Thoracic aorta (tissue), 2 donors: Measurements from ENCODE around the gene DOP1A. TPM values are rescaled to one million over a fixed set of nuclear protein-coding genes. Genes with fewer than 3 reads are reported as not detected.

Source experiments
- ATAC-seq: fragments of 150-250 bp; one replicate; pipeline ENCODE4 v1.8.0; 2017; ENCODE audit warnings: low read depth; ENCODE audit not compliant: insufficient number of reproducible peaks, low FRiP score
- DNase-seq: peaks from one replicate; pipeline ENCODE4 v3.0.0-alpha.2; 2020; ENCODE audit warnings: low spot score
- H3K27ac ChIP-seq, 2 donors: fragments of 200-600 bp; sonication (generic); 1 replicate in 1 of 2; 2 replicates in 1 of 2; pipeline ENCODE4 v1.5.1; 2016; ENCODE audit warnings: mild to moderate bottlenecking in 2 of 2, moderate library complexity in 2 of 2
- H3K27me3 ChIP-seq: fragments of 200-600 bp; sonication (generic); replicated peaks from 2 replicates; pipeline ENCODE4 v1.6.0; 2016; ENCODE audit warnings: mild to moderate bottlenecking; ENCODE audit not compliant: insufficient read depth
- H3K36me3 ChIP-seq: fragments of 200-600 bp; sonication (generic); one replicate; pipeline ENCODE4 v1.5.1; 2016
- H3K4me1 ChIP-seq, 2 donors: fragments of 200-600 bp; sonication (generic); 1 replicate in 1 of 2; 2 replicates in 1 of 2; pipeline versions ENCODE4 v1.5.1 to v1.6.0; 2016; ENCODE audit warnings: low read depth in 2 of 2, mild to moderate bottlenecking in 1 of 2; ENCODE audit not compliant: control insufficient read depth in 1 of 2
- H3K4me3 ChIP-seq: fragments of 200-600 bp; sonication (generic); 2 replicates; pipeline ENCODE4 v1.5.1; 2016; ENCODE audit warnings: mild to moderate bottlenecking
- H3K9me3 ChIP-seq: fragments of 200-600 bp; sonication (generic); 2 replicates; pipeline ENCODE4 v1.5.1; 2016
- CTCF ChIP-seq: fragments of 200-600 bp; sonication (generic); IDR thresholded peaks from one replicate; pipeline ENCODE4 v1.5.1; 2019; ENCODE audit warnings: antibody characterized with exemption
- total RNA-seq, 2 donors: library from RNA; depleted of rRNA; stranded (reverse); fragments of >200 nt; gene quantifications; one replicate each; pipeline versions ENCODE4 v1.1.0 to v1.2.3, GENCODE V29; 2016

Gene DOP1A
- total RNA-seq, 2 donors from 2014 or later = 37.9 to 39.4 TPM

- no peak for ATAC-seq
- H3K27ac ChIP-seq = no peak overlapping the region
- TF ChIP-seq CTCF = no peak
- no peak overlapping the region for H3K4me3 ChIP-seq
- no peak for DNase-seq
- H3K4me1 ChIP-seq = no peaks in the 10 kb centered on the region
- H3K27me3 ChIP-seq = no peaks in the 10 kb centered on the region
- H3K9me3 ChIP-seq = no peaks in the 10 kb centered on the region
- H3K36me3 ChIP-seq = peaks cover 12% of the 10 kb centered on the region
These were observed 71.3 kb downstream of the DOP1A start for GRCh38 chr6:83138758-83139157.

- no peak for TF ChIP-seq CTCF
- no peaks in the 10 kb centered on the region for H3K9me3 ChIP-seq
- no peak overlapping the region for H3K4me3 ChIP-seq
- no peak for DNase-seq
- no peak for ATAC-seq
- H3K4me1 ChIP-seq = no peaks in the 10 kb centered on the region
- H3K36me3 ChIP-seq = peaks cover 29% of the 10 kb centered on the region
- no peaks in the 10 kb centered on the region for H3K27me3 ChIP-seq
- no peak overlapping the region for H3K27ac ChIP-seq
These were observed 83.6 kb downstream of the DOP1A start for GRCh38 chr6:83151114-83151513.

- no peak for ATAC-seq
- DNase-seq = no peak
- TF ChIP-seq CTCF = no peak
- no peak overlapping the region for H3K4me3 ChIP-seq
- H3K9me3 ChIP-seq = no peaks in the 10 kb centered on the region
- H3K27me3 ChIP-seq = no peaks in the 10 kb centered on the region
- no peaks in the 10 kb centered on the region for H3K4me1 ChIP-seq
- H3K36me3 ChIP-seq = peaks cover 40% of the 10 kb centered on the region
- H3K27ac ChIP-seq = no peak overlapping the region
These were observed 85.4 kb downstream of the DOP1A start for GRCh38 chr6:83152913-83153312.

- no peak for ATAC-seq
- H3K4me1 ChIP-seq = no peaks in the 10 kb centered on the region
- TF ChIP-seq CTCF = no peak
- no peak overlapping the region for H3K4me3 ChIP-seq
- peaks cover 37% of the 10 kb centered on the region for H3K36me3 ChIP-seq
- no peak overlapping the region for H3K27ac ChIP-seq
- DNase-seq = no peak
- H3K9me3 ChIP-seq = no peaks in the 10 kb centered on the region
- H3K27me3 ChIP-seq = no peaks in the 10 kb centered on the region
These were observed 86.5 kb downstream of the DOP1A start for GRCh38 chr6:83153883-83154521.

GRCh38 chr6:83155794-83156193 lies 88.3 kb downstream of the DOP1A start:
- Histone ChIP-seq H3K27ac (no peak overlapping the region), H3K4me1 (no peaks in the 10 kb centered on the region), H3K4me3 (no peak overlapping the region), H3K9me3 (no peaks in the 10 kb centered on the region), H3K27me3 (no peaks in the 10 kb centered on the region), H3K36me3 (peaks cover 37% of the 10 kb centered on the region)
- no peak for TF ChIP-seq CTCF
- DNase-seq = no peak
- no peak for ATAC-seq
